ENCODE results near the gene DPP6.

DNA sequence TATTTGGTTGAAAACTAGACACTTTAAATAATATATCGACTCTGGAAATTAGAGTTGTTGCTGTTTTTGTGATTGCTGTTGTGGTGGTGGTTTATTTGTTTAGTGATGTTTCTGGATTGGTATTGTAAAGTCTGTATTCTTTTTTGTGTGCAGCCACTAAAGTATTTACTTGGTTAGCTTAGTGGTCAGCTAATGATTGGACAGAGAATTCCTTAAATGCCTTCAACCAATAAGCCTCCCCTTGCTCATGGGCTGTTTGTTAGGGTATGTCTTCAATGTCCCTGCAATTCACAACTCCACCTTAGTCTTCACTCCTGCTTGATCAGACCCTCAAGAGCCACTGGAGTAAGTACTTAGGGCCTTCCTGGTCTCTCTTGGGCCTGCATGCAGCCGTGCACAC, 879.7 kb downstream of the DPP6 start:
- TF ChIP-seq, protein P1, sequence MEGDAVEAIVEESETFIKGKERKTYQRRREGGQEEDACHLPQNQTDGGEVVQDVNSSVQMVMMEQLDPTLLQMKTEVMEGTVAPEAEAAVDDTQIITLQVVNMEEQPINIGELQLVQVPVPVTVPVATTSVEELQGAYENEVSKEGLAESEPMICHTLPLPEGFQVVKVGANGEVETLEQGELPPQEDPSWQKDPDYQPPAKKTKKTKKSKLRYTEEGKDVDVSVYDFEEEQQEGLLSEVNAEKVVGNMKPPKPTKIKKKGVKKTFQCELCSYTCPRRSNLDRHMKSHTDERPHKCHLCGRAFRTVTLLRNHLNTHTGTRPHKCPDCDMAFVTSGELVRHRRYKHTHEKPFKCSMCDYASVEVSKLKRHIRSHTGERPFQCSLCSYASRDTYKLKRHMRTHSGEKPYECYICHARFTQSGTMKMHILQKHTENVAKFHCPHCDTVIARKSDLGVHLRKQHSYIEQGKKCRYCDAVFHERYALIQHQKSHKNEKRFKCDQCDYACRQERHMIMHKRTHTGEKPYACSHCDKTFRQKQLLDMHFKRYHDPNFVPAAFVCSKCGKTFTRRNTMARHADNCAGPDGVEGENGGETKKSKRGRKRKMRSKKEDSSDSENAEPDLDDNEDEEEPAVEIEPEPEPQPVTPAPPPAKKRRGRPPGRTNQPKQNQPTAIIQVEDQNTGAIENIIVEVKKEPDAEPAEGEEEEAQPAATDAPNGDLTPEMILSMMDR (IDR thresholded peaks at IDR 0.05), result no peak
- no peak for TF ChIP-seq POLR2AphosphoS5 (IDR thresholded peaks at IDR 0.05)
- TF ChIP-seq POLR2A (IDR thresholded peaks at IDR 0.05), result no peak
